NCI-H748 treated with DMSO at 0.1 percent for 48 hours (cell line): ENCODE data around the gene LILRA6.
"Not testable (repeated sequence)": the region's sequence is repeated elsewhere in the genome, so short reads cannot be mapped to it uniquely, and the experiment has no call there.

Experiments used
- DNase-seq: peaks from one replicate; lab custom pipeline; 2025; lab: John Stamatoyannopoulos, UW

The LILRA6 gene

DNA sequence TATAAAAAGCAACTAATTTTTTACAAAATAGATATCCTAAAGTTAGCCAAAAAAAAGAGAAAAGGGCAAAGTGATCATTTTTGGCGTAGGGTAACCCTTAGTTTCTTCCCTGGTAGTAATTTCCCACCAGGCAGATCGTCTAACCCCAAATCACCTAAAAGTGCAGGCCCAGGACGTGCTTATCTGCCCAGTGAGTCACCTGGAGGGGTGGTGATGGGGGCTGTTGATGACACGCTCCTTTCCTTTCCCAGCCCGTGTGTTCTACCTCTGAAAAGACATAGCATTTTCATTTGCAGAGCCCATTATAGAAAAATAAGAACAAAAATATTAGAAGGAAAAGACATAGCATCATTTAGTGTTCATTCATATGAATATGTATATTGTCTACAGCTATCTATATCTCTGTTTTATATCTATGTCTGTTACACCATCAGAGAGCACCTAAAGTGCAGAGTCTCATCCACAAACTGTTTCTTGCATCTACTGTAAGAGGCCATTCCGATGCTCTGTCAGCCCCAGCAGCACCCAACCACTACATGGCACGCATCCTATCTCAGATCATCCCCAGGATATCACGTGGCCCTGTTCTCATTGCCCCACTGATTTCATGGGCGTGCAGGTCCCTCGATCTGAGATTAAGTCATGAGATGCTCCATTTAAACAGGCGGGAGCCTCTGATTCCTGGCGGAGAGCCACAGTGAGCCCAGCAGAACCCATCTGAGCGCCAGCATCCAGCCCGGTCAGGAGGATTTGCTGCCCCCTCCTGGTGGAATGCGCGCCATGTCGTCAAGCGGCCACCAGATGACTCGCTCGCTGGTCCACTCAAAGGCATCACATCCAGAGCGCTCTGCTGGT, 11.3 kb downstream of the LILRA6 start:
- DNase-seq: no peak

DNA sequence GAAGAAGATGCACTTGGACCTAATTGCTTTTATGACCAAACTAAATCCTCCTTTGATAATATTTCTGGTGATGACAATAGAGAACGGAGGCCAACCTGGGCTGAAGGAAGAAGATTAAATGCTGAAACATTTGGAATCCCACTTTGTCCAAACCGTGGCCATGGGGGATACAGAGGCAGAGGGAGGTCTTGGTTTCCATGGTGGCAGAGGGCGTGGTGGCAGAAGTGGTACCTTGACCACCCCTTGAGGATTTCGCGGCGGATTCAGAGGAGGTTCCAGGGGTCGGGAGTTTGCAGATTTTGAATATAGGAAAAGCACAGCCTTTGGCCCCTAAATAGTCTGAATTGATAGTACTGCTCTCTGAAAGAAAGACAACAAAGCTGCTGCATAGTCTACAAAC, 12.6 kb downstream of the LILRA6 start:
- DNase-seq: no peak

DNA sequence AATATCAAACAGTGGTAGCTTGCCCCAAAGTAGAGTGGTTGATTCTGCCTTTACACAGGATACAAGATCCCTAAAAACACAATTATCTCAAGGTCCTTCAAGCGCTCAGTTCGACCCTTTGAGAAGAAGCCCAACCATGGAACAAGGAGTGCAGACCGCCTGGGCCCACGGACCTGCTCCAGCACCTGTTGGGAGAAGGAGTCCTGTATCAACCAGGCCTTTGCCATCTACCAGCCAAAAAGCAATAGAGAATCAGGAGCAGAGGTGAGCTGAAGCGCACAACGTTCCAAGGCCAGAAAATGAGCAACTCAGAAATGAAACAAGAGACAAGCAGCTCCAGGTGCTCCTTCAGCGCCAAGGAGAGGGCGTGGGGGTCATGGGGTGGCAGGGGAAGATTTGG, 13.4 kb downstream of the LILRA6 start:
- DNase-seq: no peak

DNA sequence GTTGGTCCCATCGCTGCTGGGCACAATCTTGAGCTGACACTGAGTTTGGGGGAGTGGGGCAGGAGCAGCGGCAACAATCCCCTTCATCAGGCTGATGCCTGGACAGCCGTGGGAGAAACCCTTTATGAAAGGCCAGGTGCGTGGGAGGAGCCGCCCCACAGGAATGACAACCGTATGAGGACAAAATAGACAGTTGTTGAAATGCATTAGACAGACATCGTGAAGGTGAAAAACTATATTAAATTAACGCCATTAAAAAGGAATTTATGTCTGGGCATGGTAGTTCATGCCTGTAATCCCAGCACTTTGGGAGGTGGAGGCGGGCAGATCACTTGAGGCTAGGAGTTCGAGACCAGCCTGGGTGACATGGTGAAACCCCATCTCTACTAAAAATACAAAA, 18.0 kb downstream of the LILRA6 start:
- not testable (repeated sequence) for DNase-seq

DNA sequence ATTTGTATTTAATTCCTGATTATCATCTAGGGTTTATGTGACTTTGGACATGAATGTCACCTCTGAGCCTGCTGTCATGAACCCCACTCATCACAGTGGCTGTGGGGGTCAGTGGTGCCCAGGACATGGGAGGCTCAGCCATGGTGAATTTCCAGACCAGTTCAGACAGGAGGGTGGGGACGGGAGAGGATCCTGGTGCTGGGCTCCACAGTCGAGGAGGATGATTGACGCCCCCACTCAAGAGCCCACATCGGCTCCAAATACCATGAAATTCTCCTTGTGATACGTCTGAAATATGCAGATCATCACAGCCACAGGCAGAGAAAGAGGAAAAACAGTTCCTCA, 18.7 kb downstream of the LILRA6 start:
- DNase-seq: not testable (repeated sequence)

DNA sequence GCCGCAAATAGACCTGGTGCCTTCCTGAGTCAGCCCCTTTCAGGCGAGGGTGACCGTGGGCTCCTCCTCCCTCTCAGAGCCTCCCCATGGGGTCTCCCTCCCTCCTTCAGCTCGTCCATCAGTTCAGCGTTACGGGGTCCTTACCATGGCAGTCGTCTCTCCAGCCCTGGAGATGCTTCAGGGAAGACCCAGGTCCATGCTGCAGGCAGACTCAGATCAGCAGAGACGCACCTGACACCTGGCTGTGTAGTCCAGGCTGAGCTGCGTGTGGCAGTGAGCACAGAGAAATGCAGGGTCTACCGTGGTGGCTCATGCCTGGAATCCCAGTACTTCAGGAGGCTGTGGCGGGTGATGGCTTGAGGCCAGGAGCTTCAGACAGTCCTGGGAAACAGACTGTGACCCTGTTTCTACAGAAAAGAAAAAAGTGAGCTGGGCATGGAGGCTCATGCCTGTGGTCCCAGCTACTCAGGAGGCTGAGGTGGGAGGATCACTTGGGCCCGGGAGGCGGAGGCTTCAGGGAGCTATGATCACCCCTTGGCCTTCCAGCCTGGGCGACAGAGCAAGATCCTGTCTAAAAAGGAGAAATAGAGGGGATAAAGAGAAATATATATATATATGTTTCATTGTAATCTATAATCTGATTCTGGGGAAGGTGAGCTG, 19.2 kb downstream of the LILRA6 start:
- DNase-seq: not testable (repeated sequence)

DNA sequence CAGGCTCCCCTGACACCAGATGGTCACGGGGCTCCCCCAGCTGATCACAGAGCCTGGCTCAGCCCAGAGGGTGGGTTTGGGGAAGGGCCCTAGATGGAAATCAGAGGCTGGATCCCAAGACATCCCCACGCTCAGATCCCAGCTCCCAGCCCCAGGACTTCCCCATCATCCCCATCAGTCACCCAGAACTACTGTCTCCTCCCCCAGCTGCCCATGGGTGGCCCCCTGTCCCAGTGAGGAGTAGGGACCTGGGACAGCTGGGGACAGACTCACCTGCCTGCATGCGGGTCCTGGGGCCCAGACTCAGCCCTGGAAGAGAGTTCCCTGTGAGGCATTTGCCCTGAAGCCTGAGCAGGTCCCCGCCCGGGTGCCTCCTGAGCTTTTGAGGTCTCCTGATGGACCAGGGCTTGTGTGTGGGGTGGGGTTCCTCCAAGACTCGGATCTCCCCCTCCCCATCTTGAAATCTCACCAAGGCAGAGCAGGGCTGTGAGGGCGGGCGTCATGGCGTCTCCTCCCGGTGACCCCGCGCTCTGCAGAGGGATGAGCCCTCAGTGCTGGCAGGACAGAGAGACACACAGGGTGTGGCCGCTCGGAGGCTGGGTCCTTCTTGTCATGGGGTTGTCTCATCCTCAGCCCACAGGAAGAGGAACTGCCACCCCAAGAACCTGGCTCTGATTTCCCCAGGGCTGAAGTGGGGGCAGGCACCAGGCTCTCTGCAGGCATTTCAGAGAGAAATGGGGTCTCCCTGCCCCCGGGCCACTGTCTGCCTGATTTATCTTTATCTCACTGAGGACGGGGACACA, 19.9 kb downstream of the LILRA6 start, which contains the start of gene LILRB3:
Gene LILRB3, minus strand, starts transcription at position 534 of the 803 bp plus-strand sequence. Its CDS starts 31 bp downstream, at position 503.
- DNase-seq: not testable (repeated sequence)

DNA sequence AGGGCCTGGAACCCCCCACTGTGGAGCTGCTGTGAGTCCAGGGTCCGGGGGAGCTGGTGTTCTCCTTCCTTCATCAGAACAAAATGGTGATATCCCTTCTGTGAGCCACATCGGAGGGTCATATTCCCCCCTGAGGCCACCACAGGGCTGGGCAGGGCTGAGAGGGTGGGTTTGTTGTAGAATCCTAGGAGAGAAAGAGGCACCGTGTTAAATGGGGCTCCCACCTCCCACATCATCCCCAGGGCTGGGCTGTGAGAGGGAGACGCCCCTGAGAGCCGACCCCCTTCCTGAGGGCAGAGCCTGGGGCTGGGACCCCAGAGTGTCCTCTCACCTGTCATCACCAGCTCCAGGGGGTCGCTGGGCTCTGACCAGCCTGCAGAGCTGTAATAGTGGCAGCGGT, 20.6 kb downstream of the LILRA6 start:
- not testable (repeated sequence) for DNase-seq

DNA sequence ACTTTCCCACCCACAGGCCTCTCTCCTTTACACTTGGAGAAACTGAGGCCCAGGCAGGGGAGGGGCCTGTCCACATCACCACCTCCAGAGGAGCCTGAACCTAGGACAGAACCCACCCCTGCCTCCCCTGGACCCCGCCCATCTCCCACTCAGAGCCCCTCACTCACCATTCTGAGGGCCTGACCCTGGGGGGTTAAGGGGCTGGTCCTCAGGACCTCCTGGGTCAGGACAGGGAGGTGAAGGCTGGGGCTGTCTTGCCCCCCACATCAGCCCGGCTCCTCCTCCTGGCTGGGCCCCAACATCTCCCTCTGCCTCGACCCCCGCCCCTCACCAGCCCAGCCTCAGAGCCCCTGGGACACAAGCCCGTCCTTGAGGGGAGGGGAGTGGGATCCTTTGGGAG, 22.9 kb downstream of the LILRA6 start:
- DNase-seq: not testable (repeated sequence)

DNA sequence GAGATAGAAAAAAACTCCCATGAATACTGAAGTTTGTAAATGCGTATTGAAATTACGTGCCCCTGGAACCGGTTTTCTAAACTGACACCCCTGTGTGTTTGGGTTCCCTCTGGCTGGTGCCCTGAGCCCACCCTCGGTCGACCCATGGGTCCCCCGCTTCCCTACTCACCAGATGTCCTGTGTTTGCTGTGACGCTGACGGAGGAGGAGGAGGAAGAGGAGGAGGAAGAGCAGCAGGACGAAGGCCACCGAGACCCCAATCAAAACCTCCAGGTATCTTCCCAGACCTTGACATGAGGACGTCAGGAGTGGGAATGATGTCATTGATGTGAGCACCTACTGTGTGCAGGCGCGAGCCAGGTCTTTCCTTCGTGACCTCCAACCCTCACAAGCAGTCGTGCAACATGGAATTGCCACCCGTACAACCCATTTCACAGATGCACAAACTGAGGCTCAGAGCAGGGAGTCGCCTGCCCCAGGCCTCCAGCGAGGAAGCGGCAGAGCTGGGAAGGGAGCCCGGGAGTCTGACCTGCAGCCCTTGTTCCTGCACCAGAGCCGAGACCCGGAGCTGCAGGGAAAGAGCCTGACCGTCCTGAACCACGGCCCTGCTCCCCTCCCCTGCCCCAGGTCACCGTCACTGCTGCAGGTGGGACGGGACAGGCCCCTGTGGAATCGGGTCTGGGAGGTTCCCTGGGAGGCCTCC, 23.5 kb downstream of the LILRA6 start:
- DNase-seq: no peak

DNA sequence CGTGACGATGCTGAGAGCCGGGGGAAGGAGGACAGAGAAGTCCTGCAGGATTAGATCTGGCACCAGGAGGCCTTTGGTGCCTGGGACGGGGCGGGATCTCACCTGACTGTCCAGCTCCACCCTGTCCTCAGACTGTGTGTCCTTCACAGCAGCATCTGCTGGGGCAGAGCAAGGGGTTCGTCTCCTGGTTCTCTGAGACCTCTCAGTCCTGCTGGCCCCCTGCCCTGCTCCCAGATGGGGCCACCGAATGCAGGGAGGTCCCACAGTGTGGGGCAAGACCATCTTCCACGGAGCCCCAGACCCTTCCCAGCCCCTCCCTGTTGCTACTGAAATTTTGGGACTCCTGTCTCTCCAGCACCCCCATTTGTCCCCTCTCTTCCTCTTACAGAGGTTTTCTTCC, 24.3 kb downstream of the LILRA6 start:
- no peak for DNase-seq

DNA sequence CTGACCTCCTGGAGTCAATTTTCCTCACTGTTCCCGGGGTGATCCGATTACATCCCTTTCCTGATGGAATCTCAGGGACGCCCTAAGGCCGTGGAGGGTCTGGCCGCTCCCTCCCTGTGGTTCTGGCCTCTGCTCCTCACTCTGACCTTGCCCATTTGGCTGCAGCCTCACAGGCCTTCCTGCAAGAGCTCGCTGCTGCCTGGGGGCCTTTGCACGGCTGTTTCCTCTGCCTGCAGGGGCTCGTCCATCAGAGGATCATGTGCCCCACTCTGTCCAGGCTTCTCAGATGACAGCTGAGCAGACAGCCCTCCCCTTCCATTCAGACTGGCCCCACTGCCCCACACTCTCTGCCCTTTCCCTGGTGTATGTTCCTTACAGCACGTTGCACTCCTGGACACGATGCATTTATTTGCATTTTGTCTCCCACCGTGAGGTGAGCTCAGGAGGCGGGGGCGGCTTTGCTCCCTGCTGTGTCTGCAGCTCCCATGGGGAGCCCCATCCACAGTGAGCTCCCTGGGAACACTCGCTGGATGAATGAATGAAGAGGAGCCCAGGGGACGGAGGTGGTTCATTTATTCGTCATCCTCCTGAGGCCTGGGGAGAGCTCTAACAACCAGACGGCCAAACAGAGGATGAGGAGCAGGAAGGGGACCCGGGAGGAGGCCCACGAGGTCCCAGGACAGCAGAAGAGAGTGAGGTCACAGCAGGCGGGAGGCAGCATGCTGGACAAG, 24.9 kb downstream of the LILRA6 start:
- not testable (repeated sequence) for DNase-seq

DNA sequence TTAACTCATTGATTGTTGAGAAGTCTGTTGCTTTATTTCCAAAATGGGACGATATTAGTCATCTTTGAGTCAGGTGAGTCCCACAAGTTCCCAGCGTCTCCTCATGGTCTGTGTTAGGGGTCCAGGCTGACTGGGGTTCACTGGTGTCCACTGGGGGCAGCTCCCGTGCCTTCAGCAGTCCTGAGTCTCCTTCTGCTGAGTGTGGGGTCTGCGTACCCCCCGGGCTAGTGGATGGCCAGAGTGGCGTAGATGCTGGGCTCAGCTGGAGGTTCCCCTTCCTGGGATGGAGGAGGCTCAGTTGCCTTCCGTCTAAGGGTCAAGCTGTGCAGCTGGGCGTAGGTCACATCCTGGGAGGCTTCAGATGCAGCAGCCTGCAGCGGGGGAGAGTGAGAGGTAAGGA, 25.7 kb downstream of the LILRA6 start:
- DNase-seq: no peak

DNA sequence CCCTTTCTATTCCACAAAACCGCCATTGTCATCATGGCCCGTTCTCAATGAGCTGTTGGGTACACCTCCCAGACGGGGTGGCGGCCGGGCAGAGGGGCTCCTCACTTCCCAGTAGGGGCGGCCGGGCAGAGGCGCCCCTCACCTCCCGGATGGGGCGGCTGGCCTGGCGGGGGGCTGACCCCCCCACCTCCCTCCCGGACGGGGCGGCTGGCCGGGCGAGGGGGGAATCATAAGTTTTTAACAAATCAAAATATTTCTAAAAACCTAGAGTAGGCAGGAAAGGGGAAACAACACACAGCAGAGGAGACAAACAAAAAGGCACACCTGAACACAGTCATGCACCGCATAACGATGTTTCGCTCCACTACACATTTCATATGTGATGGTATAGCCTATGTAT, 27.9 kb downstream of the LILRA6 start:
- DNase-seq: not testable (repeated sequence)

DNA sequence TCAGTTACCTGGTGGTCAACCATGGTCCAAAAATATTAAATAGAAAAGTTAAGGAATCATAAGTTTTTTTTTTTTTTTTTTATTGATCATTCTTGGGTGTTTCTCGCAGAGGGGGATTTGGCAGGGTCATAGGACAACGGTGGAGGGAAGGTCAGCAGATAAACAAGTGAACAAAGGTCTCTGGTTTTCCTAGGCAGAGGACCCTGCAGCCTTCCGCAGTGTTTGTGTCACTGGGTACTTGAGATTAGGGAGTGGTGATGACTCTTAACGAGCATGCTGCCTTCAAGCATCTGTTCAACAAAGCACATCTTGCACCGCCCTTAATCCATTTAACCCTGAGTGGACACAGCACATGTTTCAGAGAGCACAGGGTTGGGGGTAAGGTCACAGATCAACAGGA, 28.4 kb downstream of the LILRA6 start:
- not testable (repeated sequence) for DNase-seq

DNA sequence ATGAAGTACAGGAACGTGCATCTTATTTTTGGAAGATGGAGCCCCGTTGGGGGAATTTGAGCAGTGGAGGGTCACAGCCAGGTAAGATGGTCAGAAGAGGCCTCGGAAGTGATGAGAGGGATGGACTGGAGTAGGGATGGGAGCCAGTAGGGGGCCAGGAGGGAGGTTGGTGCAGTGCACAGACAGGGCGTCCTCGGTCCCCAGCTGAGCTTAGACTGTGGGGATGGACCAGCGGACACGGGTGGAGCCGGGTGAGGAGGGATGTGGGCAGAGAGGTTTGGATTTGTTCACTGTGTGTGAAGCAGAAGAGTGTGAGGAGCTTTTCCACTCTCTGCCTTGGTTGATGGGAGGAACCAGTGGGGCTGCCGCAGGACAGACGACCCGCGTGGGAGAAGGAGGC, 31.4 kb downstream of the LILRA6 start:
- no peak for DNase-seq

DNA sequence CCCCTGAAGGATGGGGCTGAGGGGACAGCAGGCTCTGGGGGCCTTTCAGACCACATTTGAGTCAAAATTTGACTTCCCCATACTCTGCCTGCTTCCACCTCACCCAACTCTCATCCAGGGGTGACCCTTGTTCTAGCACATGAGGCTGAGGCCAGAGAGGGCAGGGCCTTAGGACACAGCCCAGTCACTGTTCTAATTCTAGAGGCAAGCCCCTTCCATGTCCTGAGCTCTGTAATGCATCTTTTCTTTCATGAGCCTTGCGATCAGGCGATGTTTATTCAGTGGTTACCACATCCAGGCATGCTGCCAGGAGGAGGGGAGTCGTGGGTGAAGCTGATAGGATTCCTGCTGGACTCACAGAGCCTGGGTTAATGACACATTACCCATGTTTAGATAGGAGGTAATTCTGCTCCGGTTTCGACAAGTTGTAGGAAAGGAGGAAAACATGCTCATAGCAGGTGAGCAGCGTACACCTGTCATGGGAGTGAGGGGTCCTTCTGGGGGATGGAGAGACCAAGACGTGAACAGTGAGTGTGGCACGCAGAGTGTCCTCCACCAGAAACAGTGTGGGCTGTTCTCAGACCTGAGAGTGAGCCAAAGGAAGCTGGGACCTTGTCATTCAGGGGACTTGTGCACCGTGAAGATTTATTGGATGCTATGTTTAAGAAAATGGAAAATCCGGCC, 32.6 kb downstream of the LILRA6 start:
- DNase-seq: peak; percentile 69

DNA sequence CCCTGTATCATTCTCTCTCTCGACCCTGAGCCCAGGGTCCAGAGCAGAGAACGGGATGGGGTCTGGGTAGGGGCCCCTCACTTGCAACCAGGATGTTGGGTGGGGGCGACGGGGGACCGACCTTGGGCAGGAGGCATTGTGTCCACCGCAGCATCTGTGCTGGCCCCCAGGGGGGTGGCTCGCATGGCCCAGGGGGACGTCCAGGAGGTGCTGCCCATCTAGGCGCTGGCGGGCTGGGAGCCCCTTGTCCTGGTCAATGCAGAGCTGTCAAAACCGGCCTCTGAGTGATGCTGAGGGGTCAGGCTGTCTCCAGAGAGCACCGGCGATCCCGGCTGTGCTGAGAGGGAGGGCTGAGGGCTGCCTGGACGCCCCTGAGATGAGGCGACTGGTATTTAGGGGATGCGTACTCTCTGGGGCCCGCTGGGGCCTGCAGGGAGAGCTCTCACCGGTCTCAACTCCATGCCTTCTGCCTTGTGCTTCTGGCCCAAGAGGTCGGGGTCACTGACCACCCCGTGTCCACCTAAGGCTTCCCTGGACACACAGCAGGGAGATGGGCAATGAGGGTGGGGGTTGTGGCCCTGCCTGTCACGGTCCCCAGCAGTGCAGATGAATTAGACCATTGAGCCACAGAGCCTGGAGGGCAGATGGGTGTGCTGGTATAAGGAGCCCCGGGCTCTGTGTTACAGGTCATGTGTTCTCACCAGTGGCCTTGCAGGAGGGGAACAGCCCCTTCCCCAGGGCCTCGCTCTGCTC, 33.4 kb downstream of the LILRA6 start:
- DNase-seq: no peak

DNA sequence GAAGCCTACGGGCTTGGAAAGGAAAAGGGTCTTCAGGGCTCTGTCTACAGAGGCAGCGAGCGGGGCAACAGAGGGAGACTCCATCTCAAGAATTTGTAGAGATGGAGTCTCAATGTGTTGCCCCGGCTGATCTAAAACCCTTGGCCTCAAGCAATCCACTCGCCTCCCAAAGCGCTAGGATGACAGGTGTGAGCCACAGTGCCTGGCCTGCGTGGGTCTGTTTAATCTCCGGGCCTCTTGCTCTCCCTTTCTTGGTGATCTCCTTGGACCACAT, 33.9 kb downstream of the LILRA6 start:
- no peak for DNase-seq
